Gastrocnemius medialis (tissue), 4 donors: ENCODE data around the gene AVPR1B.

Source experiments
- POLR2A ChIP-seq, 2 donors: fragments of 450-650 bp; IDR thresholded peaks; one replicate each; pipeline ENCODE4 v1.6.1; 2017; ENCODE audit warnings: antibody characterized with exemption in 2 of 2, mild to moderate bottlenecking in 2 of 2, moderate library complexity in 2 of 2
- TF ChIP-seq, protein P1 (sequence below), 5 experiments: fragments of 450-650 bp in 3 of 5; fragments of 200-600 bp in 2 of 5; sonication (generic) in 2 of 5; IDR thresholded peaks in 4 of 5; conservative IDR thresholded peaks in 1 of 5; 1 replicate in 4 of 5; 2 replicates in 1 of 5; pipeline ENCODE4 v1.5.1; 2016 to 2019; ENCODE audit warnings: antibody characterized with exemption in 5 of 5, mild to moderate bottlenecking in 3 of 5, moderate library complexity in 3 of 5

DNA sequence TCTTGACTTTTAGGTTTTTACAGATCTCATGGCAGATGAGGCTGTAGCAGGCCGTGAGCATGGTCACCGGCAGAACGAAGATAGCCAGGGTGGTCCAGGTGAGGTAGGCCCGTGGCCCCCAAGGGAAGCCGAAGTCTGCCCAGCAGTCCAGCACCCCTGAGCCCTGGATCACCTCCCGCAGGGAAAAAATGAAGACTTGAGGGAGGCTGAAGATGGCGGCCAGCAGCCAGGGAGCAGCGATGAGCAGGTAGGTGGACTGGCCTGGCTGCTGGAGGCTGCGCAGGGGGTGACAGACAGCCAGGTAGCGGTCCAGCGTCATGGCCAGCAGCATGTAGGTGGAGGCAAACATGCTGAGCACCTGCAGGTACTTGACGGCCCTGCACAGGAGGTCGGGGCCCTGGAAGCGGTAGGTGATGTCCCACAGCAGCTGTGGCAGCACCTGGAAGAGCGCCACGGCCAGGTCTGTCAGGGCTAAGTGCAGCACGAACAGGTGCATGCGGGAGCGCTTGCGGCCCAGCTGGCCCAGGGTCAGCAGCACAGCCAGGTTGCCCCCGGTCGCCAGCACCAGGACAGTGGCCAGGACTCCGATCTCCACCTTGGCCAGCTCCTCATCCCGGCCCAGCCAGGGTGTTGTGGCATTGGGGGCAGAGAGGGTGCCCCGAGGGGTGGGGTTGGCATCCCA, 856 bp downstream of the AVPR1B start:
- TF ChIP-seq, protein P1, sequence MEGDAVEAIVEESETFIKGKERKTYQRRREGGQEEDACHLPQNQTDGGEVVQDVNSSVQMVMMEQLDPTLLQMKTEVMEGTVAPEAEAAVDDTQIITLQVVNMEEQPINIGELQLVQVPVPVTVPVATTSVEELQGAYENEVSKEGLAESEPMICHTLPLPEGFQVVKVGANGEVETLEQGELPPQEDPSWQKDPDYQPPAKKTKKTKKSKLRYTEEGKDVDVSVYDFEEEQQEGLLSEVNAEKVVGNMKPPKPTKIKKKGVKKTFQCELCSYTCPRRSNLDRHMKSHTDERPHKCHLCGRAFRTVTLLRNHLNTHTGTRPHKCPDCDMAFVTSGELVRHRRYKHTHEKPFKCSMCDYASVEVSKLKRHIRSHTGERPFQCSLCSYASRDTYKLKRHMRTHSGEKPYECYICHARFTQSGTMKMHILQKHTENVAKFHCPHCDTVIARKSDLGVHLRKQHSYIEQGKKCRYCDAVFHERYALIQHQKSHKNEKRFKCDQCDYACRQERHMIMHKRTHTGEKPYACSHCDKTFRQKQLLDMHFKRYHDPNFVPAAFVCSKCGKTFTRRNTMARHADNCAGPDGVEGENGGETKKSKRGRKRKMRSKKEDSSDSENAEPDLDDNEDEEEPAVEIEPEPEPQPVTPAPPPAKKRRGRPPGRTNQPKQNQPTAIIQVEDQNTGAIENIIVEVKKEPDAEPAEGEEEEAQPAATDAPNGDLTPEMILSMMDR (IDR thresholded peaks at IDR 0.05 in 4 of 5, conservative IDR thresholded peaks at IDR 0.05 in 1 of 5) = no peak
- no peak for TF ChIP-seq POLR2A (IDR thresholded peaks at IDR 0.05)
